Stimulated activated CD8-positive, alpha-beta memory T cell treated with anti-CD3 and anti-CD28 coated beads, Interleukin-12 subunit alpha, Interleukin-12 subunit beta, amount 100 ng/mL, for 24 hours (primary cell): ENCODE results near the gene CAPN10.

Experiments used
- DNase-seq: peaks from one replicate; pipeline ENCODE4 v3.0.0-alpha.2; 2020; ENCODE audit errors: extremely low read depth

The CAPN10 gene

GRCh38 chr2:240637116-240637900, 50.8 kb downstream of the CAPN10 start:
- no peak for DNase-seq

- no peak for DNase-seq
Observed at GRCh38 chr2:240637901-240638345, 51.4 kb downstream of the CAPN10 start.

- DNase-seq: no peak
Observed at GRCh38 chr2:240638512-240639160, 52.1 kb downstream of the CAPN10 start.

GRCh38 chr2:240639566-240639965, 53.0 kb downstream of the CAPN10 start:
- no peak for DNase-seq

GRCh38 chr2:240640939-240641338, 54.4 kb downstream of the CAPN10 start:
- DNase-seq: no peak

- DNase-seq: no peak
Observed at GRCh38 chr2:240642061-240642805, 55.7 kb downstream of the CAPN10 start.

- DNase-seq: no peak
Observed at GRCh38 chr2:240642806-240643092, 56.2 kb downstream of the CAPN10 start.

GRCh38 chr2:240643093-240643810, 56.7 kb downstream of the CAPN10 start:
- DNase-seq: no peak

GRCh38 chr2:240643811-240644150, 57.2 kb downstream of the CAPN10 start:
- DNase-seq: no peak

- no peak for DNase-seq
Observed at GRCh38 chr2:240644171-240644651, 57.7 kb downstream of the CAPN10 start.

- DNase-seq: no peak
Observed at GRCh38 chr2:240644859-240645301, 58.3 kb downstream of the CAPN10 start.

GRCh38 chr2:240645346-240645745, 58.8 kb downstream of the CAPN10 start:
- no peak for DNase-seq

GRCh38 chr2:240645801-240646175, 59.3 kb downstream of the CAPN10 start:
- DNase-seq: no peak

- DNase-seq: no peak
Observed at GRCh38 chr2:240646176-240646899, 59.8 kb downstream of the CAPN10 start.

GRCh38 chr2:240646900-240647502, 60.5 kb downstream of the CAPN10 start:
- DNase-seq: no peak

- DNase-seq: no peak
Observed at GRCh38 chr2:240647503-240648154, 61.1 kb downstream of the CAPN10 start.

GRCh38 chr2:240648155-240648649, 61.7 kb downstream of the CAPN10 start:
- DNase-seq: no peak
